Jurkat, Clone E6-1 (cell line): Measurements from ENCODE around the gene TMEM14A. TPM values are rescaled to one million over a fixed set of nuclear protein-coding genes. Genes with fewer than 3 reads are reported as not detected.

Experiments
- DNase-seq: peaks from one replicate; pipeline ENCODE4 v3.0.0-alpha.2; 2011; ENCODE audit warnings: low read depth, low spot score
- H3K4me3 ChIP-seq: 2 replicates; pipeline ENCODE4 v1.5.1; 2011; ENCODE audit warnings: mild to moderate bottlenecking, low read length, control low read depth, moderate library complexity
- polyA plus RNA-seq: library from polyadenylated mRNA; unstranded; fragments of >200 nt; gene quantifications from one replicate; pipeline ENCODE4 v1.2.1, GENCODE V29; 2012; ENCODE audit warnings: missing spikeins; ENCODE audit not compliant: insufficient read length, insufficient read depth

The TMEM14A gene
- polyA plus RNA-seq: 36.6 TPM

DNA sequence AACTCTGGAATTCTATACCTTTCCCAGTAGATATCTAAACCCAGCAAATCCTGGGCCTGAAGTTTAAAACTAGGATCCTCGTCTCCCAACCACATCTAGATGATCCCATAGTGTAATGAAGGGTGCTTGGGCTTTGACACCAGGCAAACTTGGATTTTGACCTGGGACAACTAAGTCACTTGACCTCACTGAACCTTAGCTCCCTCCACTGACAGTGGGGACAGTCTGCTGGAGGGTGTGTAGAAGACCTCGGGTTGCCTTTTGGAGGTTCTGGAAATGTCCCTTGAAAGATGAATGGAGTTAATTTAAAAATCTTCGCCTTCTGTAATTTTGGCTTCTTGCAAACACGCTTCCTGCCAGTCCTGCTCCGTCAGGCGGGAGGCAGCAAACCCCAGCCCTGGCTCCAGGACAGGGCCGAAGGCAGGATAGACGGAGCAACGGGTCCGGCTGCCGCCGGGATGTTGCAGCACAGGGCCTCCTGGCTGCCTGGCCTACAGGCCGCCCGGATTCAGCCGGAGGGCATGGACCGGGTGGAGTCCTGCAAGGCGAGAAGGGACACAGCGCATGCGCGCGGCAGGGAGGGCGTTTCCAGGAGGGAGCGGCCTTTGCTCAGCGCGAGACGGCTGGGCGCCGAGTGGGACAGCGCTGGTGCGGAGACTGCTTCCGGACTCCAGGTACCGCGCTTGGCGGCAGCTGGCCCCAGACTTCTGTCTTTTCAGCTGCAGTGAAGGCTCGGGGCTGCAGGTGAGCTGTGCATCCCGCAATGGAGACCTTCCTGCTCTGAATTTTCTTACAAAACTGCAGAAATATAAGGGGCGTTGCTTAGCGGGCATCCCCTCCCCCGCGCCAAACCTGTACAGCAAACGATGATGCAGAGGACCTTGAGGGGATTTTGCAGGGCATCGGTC lies at the start of gene TMEM14A:
TSS of gene TMEM14A (plus strand) at position 612 of the 908 bp plus-strand sequence. CDS start 5,990 bp downstream, outside the sequence.
- H3K4me3 ChIP-seq: peak within 1 kb of the TSS; percentile 77
- DNase-seq: peak; percentile 84

GRCh38 chr6:52621631-52622030 lies 49.3 kb upstream of the TMEM14A start:
- DNase-seq: no peak
- H3K4me3 ChIP-seq: no peak overlapping the region

- no peak overlapping the region for H3K4me3 ChIP-seq
- no peak for DNase-seq
These were observed 48.1 kb upstream of the TMEM14A start for GRCh38 chr6:52622810-52623209.

- H3K4me3 ChIP-seq: no peak overlapping the region
These were observed 38.9 kb upstream of the TMEM14A start for GRCh38 chr6:52632011-52632410.

DNA sequence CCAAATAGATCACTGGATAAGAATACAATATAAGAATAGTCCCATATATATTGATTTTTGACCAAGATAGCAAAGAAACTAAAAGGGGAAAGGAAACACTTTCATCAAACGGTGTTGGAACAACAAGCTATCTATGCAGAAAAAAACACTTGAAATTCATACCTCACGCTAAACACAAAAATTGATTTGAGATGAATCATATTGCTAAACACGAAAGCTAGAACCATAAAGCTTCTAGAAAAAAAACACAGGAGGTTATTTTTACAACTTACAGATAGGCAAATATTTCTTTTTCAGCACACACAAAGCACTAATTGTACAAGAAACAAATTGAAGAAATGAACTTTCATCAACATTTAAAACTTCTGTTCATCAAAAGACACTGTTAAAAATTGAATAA lies 36.7 kb upstream of the TMEM14A start:
- DNase-seq: no peak
- no peak overlapping the region for H3K4me3 ChIP-seq

More at GRCh38 chr6:52632011-52632410, 38.9 kb upstream of the TMEM14A start:
- no peak for DNase-seq

GRCh38 chr6:52635049-52635577 lies 35.8 kb upstream of the TMEM14A start:
- no peak overlapping the region for H3K4me3 ChIP-seq
- peak; percentile 22 for DNase-seq

DNA sequence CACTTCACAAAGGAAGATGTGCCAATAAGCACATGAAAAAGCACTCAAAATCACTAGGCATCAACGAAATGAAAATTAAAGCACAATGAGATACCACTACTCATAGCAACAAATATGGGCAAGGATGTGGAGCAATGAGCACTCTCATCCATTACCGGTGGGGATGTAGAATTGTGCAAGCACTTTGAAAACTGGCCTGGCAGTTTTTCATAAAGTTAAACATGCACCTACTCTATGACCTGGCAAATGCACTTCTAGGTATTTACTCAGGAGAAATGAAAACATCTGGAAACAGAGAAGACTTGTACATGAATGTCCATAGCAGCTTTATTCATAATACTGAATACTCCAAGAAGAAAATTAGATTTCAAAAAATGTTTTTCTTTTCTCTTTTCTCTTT lies 34.1 kb upstream of the TMEM14A start:
- DNase-seq: no peak
- no peak overlapping the region for H3K4me3 ChIP-seq

DNA sequence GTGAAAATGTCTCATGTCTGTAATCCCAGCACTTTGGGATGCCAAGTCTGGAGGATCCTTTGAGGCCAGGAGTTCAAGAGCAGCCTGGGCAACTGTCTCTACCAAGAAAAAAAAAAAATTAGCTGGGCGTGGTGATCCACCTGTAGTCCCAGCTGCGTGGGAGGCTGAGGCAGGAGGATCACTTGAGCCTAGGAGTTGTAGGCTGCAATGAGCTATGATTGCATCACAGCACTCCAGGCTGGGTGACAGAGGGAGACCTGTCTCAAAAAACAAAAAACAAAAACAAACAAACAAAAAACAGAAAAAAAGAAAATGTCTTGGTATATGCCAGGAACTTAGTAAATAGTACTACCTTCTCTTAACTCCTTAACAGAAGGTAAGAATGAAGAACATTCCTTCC lies 31.4 kb upstream of the TMEM14A start:
- no peak overlapping the region for H3K4me3 ChIP-seq
- no peak for DNase-seq

- no peak overlapping the region for H3K4me3 ChIP-seq
- no peak for DNase-seq
These were observed 30.7 kb upstream of the TMEM14A start for GRCh38 chr6:52640170-52640569.

DNA sequence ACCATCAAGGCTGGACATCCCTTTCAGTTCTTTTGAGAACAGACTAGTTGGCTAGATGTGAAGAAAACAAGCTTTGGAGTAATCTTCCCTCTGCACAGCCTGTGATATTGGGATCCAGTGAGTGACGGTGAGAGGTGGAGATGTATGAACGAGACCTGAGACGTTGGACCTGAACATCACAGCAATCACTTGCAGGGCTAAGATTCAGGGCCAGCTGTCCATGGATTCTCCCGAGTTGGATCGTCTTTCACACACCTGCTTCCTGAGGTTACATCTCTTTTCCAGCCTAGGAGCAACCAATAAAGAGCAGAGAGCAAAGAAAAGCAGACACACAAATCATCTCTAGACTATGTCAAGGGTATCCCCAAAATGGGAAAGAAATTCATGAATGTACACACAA lies 30.0 kb upstream of the TMEM14A start:
- no peak for DNase-seq
- H3K4me3 ChIP-seq: no peak overlapping the region

DNA sequence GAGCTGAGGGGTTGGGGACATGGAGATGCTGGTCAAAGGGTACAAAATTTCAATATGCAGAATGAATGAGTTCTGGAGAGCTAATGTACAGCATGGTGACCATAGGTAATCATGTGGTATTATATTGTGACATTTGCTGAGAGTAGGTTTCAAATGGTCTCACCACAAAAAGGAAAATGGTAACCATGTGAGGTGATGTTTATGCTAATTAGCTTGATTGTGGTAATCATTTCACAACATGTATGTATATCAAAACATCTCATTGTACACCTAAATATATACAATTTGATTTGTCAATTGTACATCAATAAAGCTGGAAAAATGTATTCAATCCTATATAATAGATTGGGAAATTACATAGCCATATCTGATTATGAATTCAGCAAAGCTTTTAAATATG lies 29.5 kb upstream of the TMEM14A start:
- DNase-seq: no peak
- no peak overlapping the region for H3K4me3 ChIP-seq

DNA sequence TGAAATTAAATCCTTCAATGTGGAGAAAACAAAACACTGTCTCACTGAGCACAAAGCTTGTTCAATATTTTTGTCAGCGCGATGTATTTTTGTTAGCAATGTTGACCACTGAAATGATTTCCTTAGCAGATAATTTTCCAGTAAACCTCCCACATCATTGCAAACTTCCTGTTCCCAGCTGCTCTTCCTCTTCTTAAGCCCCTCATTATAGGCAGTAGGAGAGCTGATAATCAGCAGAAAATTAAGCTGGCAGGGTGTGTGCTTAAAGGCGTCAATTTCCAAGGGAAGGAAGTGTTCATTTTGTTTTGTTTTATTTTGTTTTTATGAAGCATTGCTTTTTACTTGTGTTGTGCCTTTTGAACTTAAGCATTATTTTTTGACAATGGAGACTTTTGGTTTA lies 29.1 kb upstream of the TMEM14A start:
- DNase-seq: no peak
- no peak overlapping the region for H3K4me3 ChIP-seq

GRCh38 chr6:52642368-52642767 lies 28.5 kb upstream of the TMEM14A start:
- DNase-seq: no peak
- H3K4me3 ChIP-seq: no peak overlapping the region

GRCh38 chr6:52643158-52643557 lies 27.8 kb upstream of the TMEM14A start:
- DNase-seq: no peak
- H3K4me3 ChIP-seq: no peak overlapping the region

DNA sequence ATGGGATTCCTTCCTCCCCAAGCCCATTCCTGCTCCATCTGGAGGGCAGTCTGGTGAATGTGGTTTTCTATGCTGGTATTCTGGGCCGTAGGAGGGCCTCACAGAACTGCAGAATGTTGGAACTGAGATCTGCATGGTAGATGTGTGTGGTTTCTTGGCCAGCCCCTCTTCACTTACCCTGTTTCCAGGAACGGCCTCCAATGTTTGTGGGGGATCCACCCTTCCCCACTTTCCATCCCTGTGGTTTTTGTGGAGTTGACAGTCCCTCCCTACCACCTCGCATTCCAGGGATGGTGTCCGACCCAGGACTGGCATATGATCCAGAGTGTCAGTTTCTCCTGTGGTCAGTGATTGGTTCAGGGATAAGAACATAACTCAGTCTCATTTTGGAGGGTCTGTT lies 26.7 kb upstream of the TMEM14A start:
- H3K4me3 ChIP-seq: no peak overlapping the region
- DNase-seq: no peak

GRCh38 chr6:52645976-52646375 lies 24.9 kb upstream of the TMEM14A start:
- H3K4me3 ChIP-seq: no peak overlapping the region
- no peak for DNase-seq

GRCh38 chr6:52647199-52647598 lies 23.7 kb upstream of the TMEM14A start:
- no peak for DNase-seq
- no peak overlapping the region for H3K4me3 ChIP-seq

- no peak for DNase-seq
- H3K4me3 ChIP-seq: no peak overlapping the region
These were observed 21.3 kb upstream of the TMEM14A start for GRCh38 chr6:52649536-52650160.

GRCh38 chr6:52650941-52651340 lies 20.0 kb upstream of the TMEM14A start:
- no peak for DNase-seq
- H3K4me3 ChIP-seq: no peak overlapping the region

- H3K4me3 ChIP-seq: no peak overlapping the region
- DNase-seq: no peak
These were observed 17.8 kb upstream of the TMEM14A start for GRCh38 chr6:52653151-52653550.
